CD4-positive, alpha-beta T cell treated with Interleukin-21 for 1 hour (primary cell): ENCODE results near the gene RFC4.

Source experiments
- DNase-seq: peaks from one replicate; pipeline ENCODE4 v3.0.0-alpha.2; 2020

RFC4 gene

DNA sequence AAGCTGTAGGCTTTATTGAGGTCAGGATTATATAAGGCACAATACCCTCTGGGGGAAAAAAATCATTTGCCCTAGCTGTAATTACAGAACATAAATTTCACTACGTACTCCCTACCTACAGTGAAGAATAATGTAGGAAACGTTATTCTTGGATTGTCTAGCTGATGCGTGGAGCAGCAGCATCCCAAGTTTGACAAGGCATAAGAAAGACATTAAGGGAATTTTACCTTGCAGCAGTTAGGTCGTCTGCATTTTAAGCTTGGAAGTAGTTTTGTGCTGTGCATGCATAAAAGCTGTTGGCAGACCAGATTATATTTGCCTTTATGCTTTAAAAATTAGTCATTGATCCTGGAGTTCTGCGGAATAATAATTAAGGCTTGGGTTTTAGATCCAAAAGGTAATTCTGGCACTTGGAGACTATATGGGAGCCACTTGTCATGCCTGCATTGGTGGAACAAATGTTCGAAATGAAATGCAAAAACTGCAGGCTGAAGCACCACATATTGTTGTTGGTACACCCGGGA is 20.7 kb downstream of the RFC4 start:
- DNase-seq, result no peak

DNA sequence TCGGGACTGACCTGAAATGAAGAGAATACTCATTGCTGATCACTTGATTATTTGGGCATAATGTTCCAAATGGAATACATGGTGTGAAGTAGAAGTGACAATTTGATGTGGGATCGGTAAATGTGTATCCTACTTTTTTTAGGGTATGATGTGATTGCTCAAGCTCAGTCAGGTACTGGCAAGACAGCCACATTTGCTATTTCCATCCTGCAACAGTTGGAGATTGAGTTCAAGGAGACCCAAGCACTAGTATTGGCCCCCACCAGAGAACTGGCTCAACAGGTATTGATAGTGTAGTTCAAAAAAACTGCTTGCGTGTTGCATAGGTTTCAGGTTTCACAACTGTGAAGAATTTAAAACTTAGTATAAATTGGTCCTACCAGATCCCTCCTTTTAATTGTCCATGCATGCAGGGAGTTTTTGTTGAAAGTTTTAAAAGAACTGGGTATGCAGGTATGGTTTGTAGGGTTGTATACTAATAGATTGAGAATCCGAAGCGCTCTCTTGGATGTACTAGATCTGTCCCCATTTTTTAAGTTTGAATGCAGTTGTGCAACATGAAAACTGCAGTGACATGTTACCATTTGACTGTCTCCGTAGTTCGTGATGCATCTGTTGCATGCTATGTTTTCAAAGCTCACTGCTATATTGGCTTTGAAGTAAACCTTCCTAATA is 21.3 kb downstream of the RFC4 start:
- DNase-seq, result peak; percentile 13

DNA sequence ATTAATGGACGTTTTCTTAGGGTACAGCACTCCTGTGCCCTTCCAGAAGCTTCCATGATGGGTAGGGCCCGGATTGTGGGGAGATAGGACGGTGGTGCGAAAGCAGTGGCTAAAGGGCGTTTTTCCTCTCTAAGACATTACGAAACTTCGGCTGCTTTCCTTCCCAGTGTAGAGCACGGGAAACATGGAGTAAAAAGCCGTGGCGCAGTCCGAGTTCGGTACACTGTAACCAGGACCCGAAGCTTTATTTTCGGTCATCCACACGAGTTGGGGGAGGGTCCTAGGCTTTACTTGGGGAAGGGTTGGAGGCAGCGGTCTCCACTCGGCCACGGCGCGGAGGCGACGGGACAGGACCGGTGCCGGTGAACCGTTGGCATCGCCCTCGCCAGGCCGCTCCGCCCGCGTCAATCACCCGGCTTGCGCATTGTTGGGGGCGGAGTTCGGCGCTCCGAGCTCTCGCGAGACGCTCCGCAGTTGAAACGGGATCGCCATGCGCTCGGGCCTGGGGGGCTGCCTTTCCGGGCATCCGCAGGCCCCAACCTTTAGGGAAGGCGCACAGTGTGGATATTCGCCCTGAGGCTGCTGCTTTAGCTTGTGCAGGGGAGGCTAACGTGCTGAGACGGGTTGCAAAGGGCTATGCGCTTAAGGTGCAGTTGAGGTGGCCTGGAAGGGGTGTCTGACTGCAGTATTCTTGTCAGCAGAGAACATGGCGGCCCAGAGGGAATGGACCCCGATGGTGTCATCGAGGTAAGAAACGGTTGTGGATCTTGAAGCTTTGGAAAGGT is 22.4 kb downstream of the RFC4 start:
- peak; percentile 85 for DNase-seq

DNA sequence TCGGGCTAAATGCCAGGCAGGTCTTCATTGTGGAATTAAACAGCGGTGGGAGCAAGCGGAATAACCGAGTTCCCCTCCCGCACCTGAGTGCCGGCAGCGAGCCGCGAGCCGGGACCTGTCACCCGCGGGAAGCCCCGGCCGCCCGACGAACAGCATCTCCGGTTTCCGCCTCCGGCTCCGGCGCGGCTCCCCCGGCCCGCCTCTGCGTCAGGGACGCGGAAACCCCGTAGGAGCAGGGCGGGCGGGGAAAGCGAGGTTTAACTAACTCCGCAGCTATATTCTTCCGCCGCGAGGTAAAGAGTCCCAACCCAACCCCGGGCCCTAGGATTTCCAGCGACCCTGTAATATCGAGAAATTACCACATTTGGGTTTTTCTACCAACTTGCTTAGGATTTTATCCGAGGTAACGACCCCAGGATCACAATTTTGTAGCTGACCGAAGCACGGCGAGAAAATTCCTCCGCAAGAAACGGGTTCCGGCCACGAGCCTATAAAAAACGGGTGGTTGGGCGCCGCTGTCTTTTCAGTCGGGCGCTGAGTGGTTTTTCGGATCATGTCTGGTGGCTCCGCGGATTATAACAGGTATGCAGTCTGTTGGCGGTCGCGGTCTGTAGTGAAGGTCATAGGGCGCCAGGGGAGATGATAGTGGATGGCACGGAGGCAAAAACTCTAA is 23.1 kb downstream of the RFC4 start, which contains the start of gene EIF4A2:
Gene EIF4A2, plus strand, starts transcription at position 520 of the 673 bp plus-strand sequence. Its CDS starts 34 bp downstream, at position 554.
- DNase-seq, result peak; percentile 93

DNA sequence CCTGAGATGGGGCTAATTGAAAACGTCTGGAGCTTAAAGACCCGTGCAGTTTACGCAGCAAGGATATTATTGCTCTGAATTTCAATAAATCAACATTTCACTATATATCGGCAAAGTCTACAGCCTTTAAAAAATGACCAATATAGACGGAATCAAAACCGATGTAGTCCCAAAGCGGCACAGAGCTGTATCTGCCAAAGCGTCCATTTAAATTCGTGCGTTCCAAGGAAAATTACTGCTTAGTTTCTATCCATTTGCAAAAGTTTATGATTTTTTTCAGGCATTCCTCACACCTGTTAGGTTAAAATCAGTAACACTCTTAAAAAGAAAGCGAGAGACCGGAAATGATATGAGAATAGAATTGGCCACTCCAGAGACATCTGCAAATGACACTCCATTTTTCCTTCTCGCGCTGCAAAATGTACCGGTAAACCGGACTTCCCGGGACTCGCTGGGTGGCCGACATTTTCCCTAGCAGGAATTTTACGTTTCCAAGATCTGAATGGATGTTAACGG is 23.7 kb downstream of the RFC4 start:
- no peak for DNase-seq

DNA sequence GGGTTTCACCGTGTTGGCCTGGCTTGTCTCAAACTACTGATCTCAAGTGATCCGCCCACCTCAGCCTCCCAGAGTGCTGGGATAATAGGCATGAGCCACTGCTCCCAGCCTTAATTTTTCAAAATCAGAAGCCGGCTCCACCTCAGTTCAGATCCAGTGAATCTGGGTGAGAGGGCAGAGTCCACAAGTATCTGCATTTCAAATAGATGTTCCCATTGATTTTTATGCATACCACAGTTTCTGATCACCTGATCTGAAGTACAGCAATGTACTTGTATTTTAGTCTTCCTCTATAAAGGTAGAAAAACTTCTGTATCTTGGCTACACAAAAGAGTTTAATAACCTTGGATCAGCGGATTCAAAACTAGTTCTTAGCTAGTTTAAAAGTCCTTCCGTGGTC is 27.1 kb downstream of the RFC4 start:
- no peak for DNase-seq

DNA sequence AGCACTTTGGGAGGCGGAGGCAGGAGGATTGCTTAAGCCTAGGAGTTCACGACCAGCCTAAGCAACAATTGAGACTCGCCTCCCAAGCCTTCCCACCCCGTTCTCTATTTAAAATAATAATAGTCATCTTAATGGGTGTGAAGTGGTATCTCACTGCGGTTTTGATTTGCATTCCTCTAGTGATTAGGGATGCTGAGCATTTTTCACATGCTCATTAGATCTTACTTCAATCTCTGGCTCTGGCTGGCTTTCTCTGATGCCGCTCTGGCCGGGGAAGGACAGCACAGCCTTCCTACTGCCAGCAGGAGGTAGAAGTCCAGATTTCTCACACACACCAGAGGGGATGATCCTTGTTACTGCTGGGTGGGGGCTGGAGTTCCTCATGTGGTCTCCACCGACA is 30.3 kb downstream of the RFC4 start:
- DNase-seq, result no peak

DNA sequence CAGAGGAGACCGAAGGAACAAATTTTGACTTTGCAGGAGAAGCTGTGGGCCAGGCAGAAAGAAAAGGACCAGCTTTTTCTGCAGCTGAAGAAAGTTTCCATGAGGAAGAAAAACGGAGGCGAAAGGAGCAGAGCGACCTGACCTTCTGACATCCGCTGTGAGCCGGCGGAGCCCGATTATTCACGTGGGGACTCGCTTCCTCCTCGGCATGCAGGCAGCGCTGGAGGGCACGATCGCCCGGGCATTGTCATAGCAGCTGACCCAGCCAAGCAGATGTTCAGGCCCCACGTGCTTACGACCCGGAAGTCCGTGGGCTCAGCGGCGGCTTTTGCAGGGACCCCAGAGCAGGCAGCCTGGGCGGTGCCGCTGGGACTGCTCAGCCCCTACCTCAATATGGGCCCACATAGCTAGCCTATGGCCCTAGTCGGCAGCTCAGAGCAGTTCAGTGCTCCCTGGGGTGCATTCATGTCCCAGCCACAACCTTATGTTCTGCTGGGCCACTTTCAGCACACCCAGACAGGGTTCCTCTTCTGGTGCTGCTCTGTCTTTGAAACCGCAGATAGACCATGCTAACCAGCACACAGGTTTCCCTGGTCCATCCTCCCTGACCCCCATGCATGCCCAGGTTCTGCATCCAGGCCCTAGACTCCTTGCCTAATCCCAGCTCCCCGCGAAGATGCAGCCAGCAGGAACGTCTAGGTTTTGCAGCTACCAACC is 33.4 kb downstream of the RFC4 start:
- peak; percentile 64 for DNase-seq

DNA sequence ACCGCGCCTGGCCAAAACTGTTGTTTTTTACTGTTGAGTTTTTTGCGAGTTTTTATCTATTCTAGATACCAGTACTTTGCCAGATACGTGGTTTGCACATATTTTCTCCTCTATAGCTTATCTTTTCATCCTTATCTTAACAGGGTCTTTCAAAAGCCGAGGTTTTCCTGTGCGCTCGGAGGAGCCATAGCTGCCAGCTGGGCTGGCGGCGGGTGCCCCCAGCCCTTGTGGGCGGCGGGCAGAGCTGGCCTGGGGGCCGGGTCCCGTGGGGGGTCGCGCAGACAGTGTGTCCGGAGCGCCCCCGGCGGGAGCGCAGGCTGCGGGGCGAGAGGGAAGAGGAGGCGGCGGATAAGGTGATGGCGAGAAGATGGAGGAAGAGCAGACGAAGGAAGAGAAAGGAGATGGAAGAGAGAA is 34.0 kb downstream of the RFC4 start:
- no peak for DNase-seq

DNA sequence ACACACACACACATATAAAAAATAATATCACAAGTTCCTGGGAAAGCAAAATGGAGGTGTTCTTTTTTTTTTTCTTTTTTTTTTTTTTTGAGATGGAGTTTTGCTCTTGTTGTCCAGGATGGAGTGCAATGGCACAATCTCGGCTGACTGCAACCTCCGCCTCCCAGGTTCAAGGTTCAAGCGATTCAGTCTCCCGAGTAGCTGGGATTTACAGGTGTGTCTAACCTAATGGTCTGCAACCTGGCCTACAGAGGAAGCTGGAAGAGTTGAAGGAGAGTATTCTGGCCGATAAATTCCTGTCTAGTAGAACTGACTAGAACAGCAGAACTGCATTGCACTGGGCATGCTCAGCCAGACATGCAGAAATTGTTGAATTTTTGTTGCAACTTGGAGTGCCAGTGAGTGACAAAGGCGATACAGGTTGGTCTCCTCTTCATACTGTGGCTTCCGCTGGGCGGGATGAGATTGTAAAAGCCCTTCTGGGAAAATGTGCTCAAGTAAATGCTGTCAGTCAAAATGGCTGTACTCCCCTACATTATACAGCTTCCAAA is 45.3 kb downstream of the RFC4 start:
- no peak for DNase-seq

DNA sequence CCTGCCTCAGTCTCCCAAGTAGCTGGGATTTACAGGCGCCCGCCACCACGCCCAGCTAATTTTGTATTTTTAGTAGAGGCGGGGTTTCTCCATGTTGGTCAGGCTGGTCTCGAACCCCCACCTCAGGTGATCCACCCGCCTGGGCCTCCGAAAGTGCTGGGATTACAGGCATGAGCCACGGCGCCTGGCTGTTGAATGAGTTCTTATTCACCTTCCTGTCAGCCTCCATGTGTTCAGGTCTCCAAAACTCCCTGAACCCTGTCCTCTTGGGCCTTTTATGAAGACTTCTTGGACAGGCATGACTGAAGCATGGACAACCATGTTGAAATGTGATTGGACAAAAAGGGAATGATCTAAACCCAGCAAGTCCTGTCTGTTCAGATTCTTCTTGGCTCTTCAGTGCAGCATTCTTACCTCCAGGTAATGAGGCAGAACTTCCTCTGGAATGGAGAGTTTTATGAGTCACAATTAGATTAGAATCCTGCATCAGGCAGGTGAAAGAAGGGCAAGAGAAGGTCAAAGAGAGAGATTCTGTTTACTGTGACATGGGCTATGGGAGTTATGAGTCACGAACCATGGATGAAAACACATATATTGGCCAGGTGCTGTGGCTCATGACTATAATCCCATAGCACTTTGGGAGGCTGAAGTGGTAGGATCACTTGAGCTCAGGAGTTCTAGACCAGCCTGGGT is 46.0 kb downstream of the RFC4 start:
- DNase-seq, result no peak

DNA sequence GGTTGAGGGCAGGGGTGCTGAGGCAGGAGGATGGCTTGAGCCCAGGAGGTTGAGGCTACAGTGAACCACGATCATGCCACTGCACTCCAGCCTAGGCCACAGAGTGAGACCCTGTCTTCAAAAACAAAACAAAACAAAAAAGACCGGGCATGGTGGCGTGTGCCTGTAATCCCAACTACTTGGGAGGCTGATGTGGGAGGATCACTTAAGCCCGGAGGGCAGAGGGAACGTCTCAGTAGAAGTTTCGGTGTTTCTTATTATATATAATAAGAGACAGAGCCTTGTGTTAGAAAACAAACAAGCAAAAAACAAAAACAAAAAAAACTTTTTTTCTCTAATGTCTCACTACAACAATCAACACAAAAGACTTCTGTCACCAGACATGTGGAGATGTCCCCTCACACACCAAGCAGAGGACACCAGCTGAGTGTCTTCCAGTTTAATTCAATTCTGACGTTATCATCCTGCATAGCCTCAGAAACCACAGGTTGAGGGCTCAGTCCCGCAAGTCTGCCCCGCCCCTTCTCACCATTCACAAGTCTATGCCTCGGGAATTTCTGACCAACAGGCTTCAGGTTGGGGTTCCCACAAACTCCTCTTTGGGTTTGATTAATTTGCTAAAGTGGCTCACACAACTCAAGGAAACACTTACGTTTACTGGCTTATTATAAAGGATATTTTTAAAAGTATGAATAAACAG is 46.9 kb downstream of the RFC4 start:
- DNase-seq, result no peak

DNA sequence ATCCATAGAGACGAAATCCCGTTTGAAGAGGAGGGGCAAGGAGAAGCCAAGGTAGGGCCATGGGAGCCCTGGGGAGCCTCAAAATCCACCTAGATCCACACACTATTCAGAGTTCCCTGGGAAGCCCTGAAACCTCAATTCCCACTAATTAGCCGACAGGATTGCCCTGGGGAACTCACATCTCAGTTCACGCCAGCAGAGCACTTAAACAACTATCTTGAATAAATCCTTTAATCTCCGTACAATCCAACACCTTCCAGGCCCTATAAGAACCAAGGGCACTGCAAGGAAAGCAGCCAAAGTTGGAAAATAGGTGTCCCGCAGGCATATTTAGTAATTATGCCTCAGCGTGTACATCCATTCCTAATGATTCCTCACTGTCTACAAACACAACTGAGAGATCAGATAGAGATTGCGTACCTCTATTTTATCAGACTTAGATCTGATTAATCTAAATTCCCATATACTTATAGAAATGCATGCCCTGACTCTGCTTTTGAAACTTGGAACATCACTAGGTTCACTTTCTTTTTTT is 48.5 kb downstream of the RFC4 start:
- no peak for DNase-seq

DNA sequence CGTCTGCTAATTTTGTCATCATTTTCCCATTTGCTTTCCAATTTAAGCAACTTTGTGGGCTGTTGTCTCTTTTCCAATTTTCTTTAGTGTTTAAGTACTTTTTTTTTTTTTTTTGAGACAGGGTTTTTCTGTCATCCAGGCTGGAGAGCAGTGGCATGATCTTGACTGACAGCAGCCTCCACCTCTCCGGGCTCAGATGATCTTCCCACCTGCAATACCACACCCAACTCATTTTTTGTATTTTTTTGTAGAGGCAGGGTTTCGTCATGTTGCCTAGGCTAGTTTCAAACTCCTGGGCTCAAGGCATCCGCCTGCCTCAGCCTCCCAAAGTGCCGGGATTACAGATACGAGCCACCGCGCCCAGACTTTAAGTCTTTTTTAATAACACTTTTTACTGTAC is 49.1 kb downstream of the RFC4 start:
- no peak for DNase-seq

DNA sequence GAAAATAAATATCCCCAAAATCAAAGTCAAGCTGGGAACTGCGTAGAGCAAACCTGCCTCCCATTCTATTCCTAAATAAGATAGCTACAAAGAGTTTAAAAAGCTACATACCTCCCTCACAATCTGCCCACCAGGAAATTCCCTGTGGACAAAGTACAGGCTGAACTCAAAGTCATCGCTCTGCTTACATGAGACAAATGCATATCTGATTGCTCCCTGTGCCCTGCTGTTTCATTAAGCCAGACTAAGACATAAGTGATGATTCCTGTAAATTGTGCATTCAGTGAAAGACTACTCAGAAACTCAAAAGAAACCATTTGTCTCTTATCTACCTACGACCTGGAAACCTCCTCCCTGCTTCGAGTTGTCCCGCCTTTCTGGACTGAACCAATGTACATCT is 51.4 kb downstream of the RFC4 start:
- no peak for DNase-seq

DNA sequence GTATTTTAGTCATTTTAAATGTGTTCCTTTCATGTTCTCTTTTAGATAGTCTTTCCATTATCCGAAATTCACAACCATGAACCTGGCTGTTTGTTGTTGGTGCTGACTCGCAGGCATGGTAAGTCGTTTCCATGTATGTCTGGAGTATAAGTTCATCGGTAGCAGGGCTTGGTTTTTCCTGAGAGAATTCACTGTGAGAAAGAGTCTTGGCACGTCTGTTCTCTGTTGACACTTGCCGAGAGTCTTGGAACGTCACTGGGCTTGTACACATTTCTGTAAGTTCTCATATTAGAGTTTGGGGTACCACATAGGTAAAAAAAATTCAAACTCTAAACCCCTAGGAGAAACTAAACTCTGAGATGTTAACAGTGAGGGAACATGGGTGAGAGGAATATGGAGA is 52.3 kb downstream of the RFC4 start:
- no peak for DNase-seq

DNA sequence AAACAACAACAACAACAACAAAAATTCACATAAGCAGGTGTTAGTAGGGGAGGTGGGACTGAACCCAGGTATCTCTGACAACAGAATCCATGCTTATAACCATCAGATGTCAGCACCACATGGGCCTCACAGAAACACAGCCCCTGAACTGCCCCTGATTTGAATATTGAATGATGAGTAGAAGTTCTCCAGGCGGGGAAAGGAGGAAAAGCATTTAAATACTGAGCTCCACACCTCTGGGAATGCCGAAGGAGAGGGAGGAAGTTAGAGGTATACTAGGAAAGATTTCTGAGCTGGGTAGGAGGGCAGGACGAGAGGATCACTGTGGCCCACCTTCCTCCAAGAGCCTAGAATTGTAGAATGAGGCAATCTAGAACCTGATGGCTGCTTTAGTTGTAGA is 54.8 kb downstream of the RFC4 start:
- no peak for DNase-seq

DNA sequence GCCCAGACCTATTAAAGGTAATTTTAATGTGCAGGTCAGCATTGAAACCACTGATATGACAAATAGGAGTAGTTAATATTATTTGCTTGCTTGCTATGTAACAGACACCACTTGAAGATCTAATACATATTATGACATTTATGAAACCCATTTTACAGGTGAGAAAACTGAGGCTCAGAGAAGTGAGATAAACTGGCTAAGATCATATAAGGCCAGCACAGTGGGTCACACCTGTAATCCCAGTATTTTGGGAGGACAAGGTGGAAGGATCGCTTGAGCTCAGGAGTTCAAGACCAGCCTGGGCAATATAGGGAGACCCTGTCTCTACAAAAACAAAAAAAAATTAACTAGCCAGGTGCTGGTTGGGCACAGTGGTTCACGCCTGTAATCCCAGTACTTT is 56.0 kb downstream of the RFC4 start:
- no peak for DNase-seq

DNA sequence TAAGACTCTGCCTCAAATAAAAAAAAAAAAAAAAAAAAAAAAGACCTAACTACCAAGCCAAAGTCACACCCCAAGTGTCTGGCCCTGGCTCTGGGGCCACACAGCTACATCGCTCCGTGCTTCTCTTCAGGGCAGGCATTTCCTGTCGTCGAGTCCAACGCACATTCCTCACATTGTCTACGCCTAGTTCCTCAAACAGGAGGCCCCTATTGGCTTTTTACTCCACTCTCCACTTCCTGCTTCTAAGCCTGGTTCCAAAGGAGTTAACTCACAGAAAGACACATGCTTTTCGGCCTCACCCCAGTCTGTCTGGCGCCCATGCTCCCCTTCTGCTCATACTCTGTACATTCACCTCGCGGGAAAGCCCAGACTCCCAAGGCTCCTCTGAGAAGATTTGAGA is 60.3 kb downstream of the RFC4 start:
- DNase-seq, result no peak

DNA sequence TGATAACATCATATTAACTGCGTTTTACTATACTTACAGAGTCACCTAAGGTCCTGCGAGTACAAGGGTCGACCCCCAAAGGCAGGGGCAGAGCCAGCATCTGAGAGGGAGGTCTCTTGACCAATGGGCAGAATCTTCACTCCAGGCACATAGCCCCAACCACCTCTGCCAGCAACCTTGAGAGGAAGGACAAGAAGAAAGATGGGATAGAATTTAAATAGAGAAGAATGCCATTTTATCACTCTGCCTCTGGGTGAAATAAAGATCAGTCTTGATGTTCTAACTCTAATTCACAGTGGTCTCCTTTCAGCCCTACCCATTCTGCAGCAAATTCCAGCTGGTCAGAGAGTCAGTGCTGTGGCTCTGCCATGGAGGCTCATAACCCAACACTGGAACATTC is 62.6 kb downstream of the RFC4 start:
- DNase-seq, result no peak
